Glutamatergic neuron (in vitro differentiated cells): Measurements from ENCODE around the gene NGDN. TPM values are rescaled to one million over a fixed set of nuclear protein-coding genes. Genes with fewer than 3 reads are reported as not detected.

Source experiments
- DNase-seq: peaks from one replicate; pipeline ENCODE4 v3.0.0; 2022
- H3K27ac Mint-ChIP-seq: one replicate; pipeline ENCODE4 v1.8.0; 2020; ENCODE audit warnings: mild to moderate bottlenecking, mixed read lengths, inconsistent platforms; ENCODE audit not compliant: unreplicated experiment
- H3K27me3 Mint-ChIP-seq: one replicate; pipeline ENCODE4 v1.8.0; 2020; ENCODE audit warnings: mild to moderate bottlenecking, moderate library complexity, mixed read lengths, inconsistent platforms; ENCODE audit not compliant: unreplicated experiment
- H3K36me3 Mint-ChIP-seq: one replicate; pipeline ENCODE4 v1.8.0; 2020; ENCODE audit warnings: mild to moderate bottlenecking, mixed read lengths, inconsistent platforms; ENCODE audit not compliant: unreplicated experiment
- H3K4me1 Mint-ChIP-seq: one replicate; pipeline ENCODE4 v1.8.0; 2020; ENCODE audit warnings: mild to moderate bottlenecking, low read depth, mixed read lengths, inconsistent platforms; ENCODE audit not compliant: unreplicated experiment
- H3K4me3 Mint-ChIP-seq: one replicate; pipeline ENCODE4 v1.8.0; 2020; ENCODE audit warnings: mild to moderate bottlenecking, mixed read lengths, inconsistent platforms; ENCODE audit not compliant: unreplicated experiment
- H3K9me3 Mint-ChIP-seq: one replicate; pipeline ENCODE4 v1.8.0; 2020; ENCODE audit warnings: mild to moderate bottlenecking, moderate library complexity, mixed read lengths, inconsistent platforms; ENCODE audit not compliant: unreplicated experiment
- CTCF ChIP-seq: fragments of 200-600 bp; sonication (generic); IDR thresholded peaks from one replicate; pipeline ENCODE4 v1.5.0; 2021; ENCODE audit not compliant: partially characterized antibody, unreplicated experiment
- total RNA-seq: library from RNA; stranded (reverse); fragmentation: NEBNext Ultra II Directional; extraction: Animal tissue kit (Norgen Biotek cat#: 25700); gene quantifications from one replicate; pipeline ENCODE4 v1.2.1, GENCODE V29; 2021; ENCODE audit not compliant: unreplicated experiment

Gene NGDN
- total RNA-seq, 1 donor from 2014 or later = 46.5 TPM

- no peak for TF ChIP-seq CTCF
- no peak overlapping the region for H3K4me3 Mint-ChIP-seq
These were observed 25.2 kb upstream of the NGDN start for GRCh38 chr14:23444314-23444713.

GRCh38 chr14:23445773-23446172, 23.7 kb upstream of the NGDN start:
- TF ChIP-seq CTCF = no peak
- Mint-ChIP-seq H3K9me3 (peaks cover 3% of the 10 kb centered on the region), H3K4me1 (no peaks in the 10 kb centered on the region), H3K36me3 (no peaks in the 10 kb centered on the region), H3K27me3 (peaks cover 6% of the 10 kb centered on the region), H3K4me3 (no peak overlapping the region), H3K27ac (no peak overlapping the region)
- no peak for DNase-seq

More at GRCh38 chr14:23444314-23444713, 25.2 kb upstream of the NGDN start:
- Mint-ChIP-seq H3K4me1 (no peaks in the 10 kb centered on the region), H3K36me3 (no peaks in the 10 kb centered on the region), H3K9me3 (peaks cover 3% of the 10 kb centered on the region), H3K27me3 (peaks cover 6% of the 10 kb centered on the region), H3K27ac (no peak overlapping the region)
- DNase-seq = no peak

- peaks cover 6% of the 10 kb centered on the region for H3K27me3 Mint-ChIP-seq
- H3K4me3 Mint-ChIP-seq = no peak overlapping the region
- no peak overlapping the region for H3K27ac Mint-ChIP-seq
- H3K36me3 Mint-ChIP-seq = no peaks in the 10 kb centered on the region
- no peaks in the 10 kb centered on the region for H3K4me1 Mint-ChIP-seq
- no peak for TF ChIP-seq CTCF
- no peak for DNase-seq
- H3K9me3 Mint-ChIP-seq = peaks cover 3% of the 10 kb centered on the region
These were observed 23.1 kb upstream of the NGDN start for GRCh38 chr14:23446291-23446851.

- H3K4me3 Mint-ChIP-seq = no peak overlapping the region
- peaks cover 3% of the 10 kb centered on the region for H3K9me3 Mint-ChIP-seq
- H3K36me3 Mint-ChIP-seq = no peaks in the 10 kb centered on the region
- H3K27ac Mint-ChIP-seq = no peak overlapping the region
- DNase-seq = no peak
- TF ChIP-seq CTCF = no peak
- H3K27me3 Mint-ChIP-seq = peaks cover 2% of the 10 kb centered on the region
- H3K4me1 Mint-ChIP-seq = no peaks in the 10 kb centered on the region
These were observed 21.8 kb upstream of the NGDN start for GRCh38 chr14:23447361-23448350.

- DNase-seq = no peak
- Mint-ChIP-seq H3K27ac (no peak overlapping the region), H3K9me3 (no peaks in the 10 kb centered on the region), H3K4me3 (no peak overlapping the region), H3K4me1 (no peaks in the 10 kb centered on the region), H3K36me3 (no peaks in the 10 kb centered on the region), H3K27me3 (no peaks in the 10 kb centered on the region)
- no peak for TF ChIP-seq CTCF
These were observed 20.2 kb upstream of the NGDN start for GRCh38 chr14:23449314-23449713.
